OCI-LY7 (cell line): ENCODE measurements around the gene OPCML. TPM values are rescaled to one million over a fixed set of nuclear protein-coding genes. Genes with fewer than 3 reads are reported as not detected.

Experiments used
- BruUV-seq: library from RNA; stranded (reverse); fragments of 400-500 nt; replicated peaks from 2 replicates; lab custom pipeline; 2021; lab: Mats Ljungman, UMichigan
- CTCF ChIA-PET: fragments of 300-600 bp; sonication (Branson Sonifier 250); formaldehyde crosslinking; loops from one replicate; lab custom pipeline; 2022; ENCODE audit warnings: antibody characterized with exemption; ENCODE audit not compliant: unreplicated experiment; lab: Charles Lee
- POLR2A ChIA-PET: fragments of 300-600 bp; sonication (Branson Sonifier 250); formaldehyde crosslinking; loops from one replicate; lab custom pipeline; 2022; ENCODE audit warnings: antibody characterized with exemption; lab: Charles Lee
- DNase-seq: peaks from one replicate; pipeline ENCODE4 v3.0.0-alpha.2; 2015; ENCODE audit warnings: low spot score
- H2AFZ ChIP-seq: fragments of 200-600 bp; sonication (generic), shearing (Covaris generic); 2 replicates; pipeline ENCODE4 v1.6.1; 2014; ENCODE audit warnings: mild to moderate bottlenecking, antibody characterized with exemption, low read length, moderate library complexity
- H3K27ac ChIP-seq: fragments of 200-600 bp; sonication (generic); 2 replicates; pipeline ENCODE4 v1.5.1; 2014; ENCODE audit warnings: mixed run types, low read depth, mild to moderate bottlenecking, moderate library complexity, low read length, inconsistent platforms; ENCODE audit not compliant: poor library complexity, severe bottlenecking
- H3K36me3 ChIP-seq: fragments of 200-600 bp; sonication (generic); 2 replicates; pipeline ENCODE4 v1.6.1; 2014; ENCODE audit warnings: mild to moderate bottlenecking, antibody characterized with exemption, low read length, moderate library complexity, mixed read lengths; ENCODE audit not compliant: insufficient read depth
- H3K4me1 ChIP-seq: fragments of 200-600 bp; sonication (generic); 2 replicates; pipeline ENCODE4 v1.5.1; 2014; ENCODE audit warnings: mild to moderate bottlenecking, low read length; ENCODE audit not compliant: insufficient read depth, poor library complexity, severe bottlenecking
- H3K4me2 ChIP-seq: fragments of 200-600 bp; sonication (generic); 2 replicates; pipeline ENCODE4 v1.6.1; 2014; ENCODE audit warnings: mild to moderate bottlenecking, low read length
- H3K4me3 ChIP-seq: fragments of 200-600 bp; sonication (generic); 2 replicates; pipeline ENCODE4 v1.5.1; 2014; ENCODE audit warnings: mild to moderate bottlenecking, low read depth, low read length; ENCODE audit not compliant: poor library complexity, severe bottlenecking
- H3K79me2 ChIP-seq: fragments of 200-600 bp; sonication (generic); 2 replicates; pipeline ENCODE4 v1.6.1; 2016; ENCODE audit warnings: low read depth, mild to moderate bottlenecking, low read length, moderate library complexity, mixed read lengths; ENCODE audit not compliant: insufficient read depth
- H3K9me2 ChIP-seq: fragments of 200-600 bp; sonication (generic); 2 replicates; pipeline ENCODE4 v1.6.1; 2016; ENCODE audit warnings: mild to moderate bottlenecking, low read length, mixed read lengths; ENCODE audit not compliant: insufficient read depth
- H3K9me3 ChIP-seq: fragments of 200-600 bp; sonication (generic); 2 replicates; pipeline ENCODE4 v1.6.1; 2014; ENCODE audit warnings: mild to moderate bottlenecking, mixed run types, low read length, mixed read lengths
- H4K20me1 ChIP-seq: fragments of 200-600 bp; sonication (generic); 2 replicates; pipeline ENCODE4 v1.6.1; 2014; ENCODE audit warnings: mild to moderate bottlenecking, antibody characterized with exemption, low read length, moderate library complexity, mixed read lengths; ENCODE audit not compliant: insufficient read depth
- CTCF ChIP-seq: fragments of 200-600 bp; sonication (generic); conservative IDR thresholded peaks from 2 replicates; pipeline ENCODE4 v1.5.1; 2014; ENCODE audit warnings: mild to moderate bottlenecking, antibody characterized with exemption, low read length, moderate library complexity, mixed read lengths
- EZH2phosphoT487 ChIP-seq: fragments of 200-600 bp; sonication (generic); IDR thresholded peaks from 2 replicates; pipeline ENCODE4 v1.6.1; 2018; ENCODE audit warnings: low read depth, borderline replicate concordance, mild to moderate bottlenecking, mixed run types, antibody characterized with exemption, low read length, moderate library complexity, mixed read lengths
- intact Hi-C: fragments of 100-400 bp; cut with micrococcal nuclease; formaldehyde crosslinking; loops from one replicate; pipeline ENCODE4 v1.10.0; 2022; ENCODE audit not compliant: unreplicated experiment
- total RNA-seq, 2 experiments: library from RNA; depleted of rRNA in 1 of 2; stranded (reverse); fragments of >200 nt in 1 of 2; shearing (Covaris generic) in 1 of 2; gene quantifications; 2 replicates each; pipeline ENCODE4 v1.2.3, GENCODE V29; 2014 to 2022

The OPCML gene
- total RNA-seq, 2 experiments from 2014 or later, result not detected

- H3K79me2 ChIP-seq, result no peaks in the 10 kb centered on the region
- no peaks in the 10 kb centered on the region for H3K9me3 ChIP-seq
- no peaks in the 10 kb centered on the region for H3K9me2 ChIP-seq
- intact Hi-C loops, result no loop called here
- no TSS peak for BruUV-seq
- TF ChIP-seq CTCF (no peak), EZH2phosphoT487 (no peak)
- H3K27ac ChIP-seq, result no peak overlapping the region
- no peak for DNase-seq
- ChIA-PET POLR2A (interaction anchor here (0.7 to 0.9 kb wide), 2 partner anchors 19 to 20 kb away, joined by 3 read pairs; no protein-coding TSS in a partner anchor), CTCF (no interaction called here)
- no peaks in the 10 kb centered on the region for H3K36me3 ChIP-seq
- no peak overlapping the region for H2AFZ ChIP-seq
- H3K4me2 ChIP-seq, result no peak overlapping the region
- no peak overlapping the region for H3K4me3 ChIP-seq
- no peaks in the 10 kb centered on the region for H4K20me1 ChIP-seq
- H3K4me1 ChIP-seq, result no peaks in the 10 kb centered on the region
Observed at GRCh38 chr11:133573081-133573480, 40.8 kb upstream of the OPCML start.

GRCh38 chr11:133570376-133570775 is 38.1 kb upstream of the OPCML start:
- POLR2A ChIA-PET, result interaction anchor here (0.7 kb wide), 1 partner anchor 32 kb away, joined by 3 read pairs; no protein-coding TSS in a partner anchor
- no TSS peak for BruUV-seq
- H3K4me2 ChIP-seq, result no peak overlapping the region
- H3K27ac ChIP-seq, result no peak overlapping the region
- H3K9me3 ChIP-seq, result no peaks in the 10 kb centered on the region
- H2AFZ ChIP-seq, result no peak overlapping the region
- H3K4me3 ChIP-seq, result no peak overlapping the region
- H3K9me2 ChIP-seq, result no peaks in the 10 kb centered on the region
- H3K4me1 ChIP-seq, result no peaks in the 10 kb centered on the region
- no peak for DNase-seq
- CTCF ChIA-PET, result no interaction called here
- no peaks in the 10 kb centered on the region for H3K79me2 ChIP-seq
- intact Hi-C loops, result no loop called here
- no peaks in the 10 kb centered on the region for H4K20me1 ChIP-seq
- no peak for TF ChIP-seq CTCF
- TF ChIP-seq EZH2phosphoT487, result no peak
- no peaks in the 10 kb centered on the region for H3K36me3 ChIP-seq

- TF ChIP-seq EZH2phosphoT487, result no peak
- no peak for TF ChIP-seq CTCF
- no peak overlapping the region for H2AFZ ChIP-seq
- H3K27ac ChIP-seq, result no peak overlapping the region
- H3K4me1 ChIP-seq, result no peaks in the 10 kb centered on the region
- no peak overlapping the region for H3K4me3 ChIP-seq
- H3K4me2 ChIP-seq, result no peak overlapping the region
- no peaks in the 10 kb centered on the region for H3K9me2 ChIP-seq
- H4K20me1 ChIP-seq, result no peaks in the 10 kb centered on the region
- H3K79me2 ChIP-seq, result no peaks in the 10 kb centered on the region
- CTCF ChIA-PET, result no interaction called here
- BruUV-seq, result no TSS peak
- H3K36me3 ChIP-seq, result no peaks in the 10 kb centered on the region
- H3K9me3 ChIP-seq, result no peaks in the 10 kb centered on the region
- intact Hi-C loops, result no loop called here
- DNase-seq, result no peak
- POLR2A ChIA-PET, result no interaction called here
Observed at GRCh38 chr11:133563505-133564025, 31.3 kb upstream of the OPCML start.
